Measurements from ENCODE around the gene DGAT2L6. TPM values are rescaled to one million over a fixed set of nuclear protein-coding genes. Genes with fewer than 3 reads are reported as not detected.
"Not testable (repeated sequence)": the region's sequence is repeated elsewhere in the genome, so short reads cannot be mapped to it uniquely, and the experiment has no call there.

DGAT2L6 gene
- total RNA-seq, 1 donor from 2014 or later = not detected

DNA sequence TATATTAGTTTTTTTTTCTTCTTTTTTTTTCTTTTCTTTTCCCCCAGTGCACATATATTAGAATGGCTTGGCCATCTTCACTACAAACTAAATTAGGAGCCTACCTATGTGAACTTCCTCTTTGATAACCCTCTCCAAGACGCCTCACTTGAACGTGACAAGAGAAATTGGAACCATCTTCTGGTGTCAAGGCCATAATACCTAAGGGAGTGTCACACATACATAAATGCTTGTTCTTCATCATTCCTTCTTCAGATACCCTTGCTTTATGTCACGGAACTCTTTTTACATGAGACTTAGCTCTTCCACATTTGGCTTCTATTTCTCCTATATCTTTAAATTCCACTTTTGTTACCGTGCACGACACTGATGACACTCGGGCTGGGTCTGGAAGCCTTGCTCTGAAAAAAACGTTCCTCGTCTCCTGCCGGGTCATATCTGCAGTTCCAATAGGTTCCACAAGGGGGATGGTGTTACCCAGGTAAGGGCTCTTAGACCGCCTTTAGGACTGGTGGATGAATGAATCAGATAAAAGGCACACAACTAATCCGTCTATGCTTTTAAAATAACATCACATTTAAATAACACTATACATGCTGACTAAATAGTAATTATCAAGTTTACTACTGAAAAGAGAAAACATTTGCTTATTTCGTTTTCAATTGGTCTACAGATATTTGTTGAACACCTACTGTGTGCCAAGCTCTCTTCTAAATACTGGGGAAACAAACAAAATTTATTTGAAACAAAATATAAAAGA is 19.9 kb downstream of the DGAT2L6 start:
- DNase-seq (ENCODE audit: low spot score) = peak; percentile 57

GRCh38 chrX:70201732-70202131 is 24.4 kb downstream of the DGAT2L6 start:
- no peak for DNase-seq (ENCODE audit: low spot score)

DNA sequence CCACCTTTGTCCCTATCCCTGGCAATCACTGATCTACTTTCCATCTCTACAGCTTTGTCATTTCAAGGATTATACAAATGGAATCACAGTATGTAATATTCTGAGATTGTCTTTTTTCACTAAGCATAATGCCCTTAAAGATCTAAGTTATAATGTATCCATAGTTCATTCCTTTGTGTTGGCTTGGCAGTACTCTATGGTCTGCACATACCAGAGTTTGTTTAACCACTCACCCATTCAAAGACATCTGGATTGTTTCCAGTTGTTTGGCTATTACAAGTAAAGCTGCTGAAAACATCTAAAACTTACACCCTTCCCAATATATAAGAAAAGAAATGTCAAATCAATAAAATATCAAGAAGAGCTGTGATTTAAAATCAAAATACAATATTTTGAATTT is 31.2 kb downstream of the DGAT2L6 start:
- no peak for DNase-seq (ENCODE audit: low spot score)

- not testable (repeated sequence) for DNase-seq (ENCODE audit: low spot score)
Measured at GRCh38 chrX:70209570-70209969, 32.3 kb downstream of the DGAT2L6 start.

DNA sequence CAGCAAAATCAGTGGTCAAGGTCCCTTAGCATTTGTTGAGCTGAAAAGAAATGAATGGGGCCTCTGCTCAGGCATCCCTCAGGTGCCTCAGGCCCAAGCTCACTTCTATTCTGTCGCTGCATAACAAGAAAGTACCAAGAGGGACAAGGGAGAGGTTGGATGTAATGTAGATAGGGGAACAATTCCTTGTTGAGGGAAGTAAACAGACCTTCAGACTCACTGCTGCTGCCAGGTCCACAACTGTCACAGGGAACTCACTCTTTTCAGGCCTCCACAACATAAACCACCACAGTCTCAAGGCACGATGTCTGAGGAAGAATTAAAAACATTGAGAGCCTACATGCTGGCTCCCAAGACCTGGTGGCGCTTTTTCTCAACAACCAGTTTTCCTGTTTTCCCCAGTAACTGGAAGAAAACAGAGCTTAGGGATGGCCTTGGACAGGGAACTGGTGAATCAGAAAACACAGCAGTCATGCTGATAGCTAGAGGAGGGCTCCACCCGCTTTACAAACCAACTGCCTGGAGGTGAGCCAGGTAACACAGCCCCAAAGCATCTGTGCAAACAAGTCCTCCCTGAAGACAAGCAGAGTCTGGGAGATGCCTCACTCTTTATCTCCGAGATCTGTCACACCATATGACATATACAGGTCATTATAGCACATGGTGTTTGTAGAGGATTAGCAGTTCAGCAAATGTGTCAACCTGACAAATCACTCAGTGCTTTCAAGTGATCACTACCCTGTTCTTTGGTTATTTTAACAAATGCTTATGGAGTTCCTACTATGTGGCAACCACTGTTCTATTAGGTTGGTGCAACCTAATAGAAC is 42.9 kb downstream of the DGAT2L6 start:
- DNase-seq (ENCODE audit: low spot score) = no peak

- DNase-seq (ENCODE audit: low spot score) = no peak
Measured at GRCh38 chrX:70226048-70226447, 48.8 kb downstream of the DGAT2L6 start.

GRCh38 chrX:70226687-70227086 is 49.4 kb downstream of the DGAT2L6 start:
- no peak for DNase-seq (ENCODE audit: low spot score)

DNA sequence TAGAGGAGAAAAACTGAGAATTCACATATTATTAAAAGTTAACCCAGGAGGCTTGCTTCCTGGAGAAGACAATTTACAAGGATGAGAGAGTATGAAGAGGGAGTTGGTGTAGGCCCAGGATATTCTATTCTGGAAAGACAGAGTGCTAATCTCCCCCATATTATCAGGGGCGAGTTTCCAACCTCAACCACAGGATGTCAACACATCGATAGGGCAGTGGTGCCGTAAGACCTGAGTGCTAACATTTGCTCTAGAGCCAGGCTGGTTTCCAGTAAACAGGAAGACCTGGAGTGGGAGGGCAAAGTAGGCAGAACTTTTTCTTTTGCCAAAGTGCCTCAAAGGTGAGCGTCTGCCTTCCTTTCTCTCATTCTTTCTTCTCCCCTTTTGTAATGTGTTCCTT is 54.4 kb downstream of the DGAT2L6 start:
- no peak for DNase-seq (ENCODE audit: low spot score)

GRCh38 chrX:70234355-70234754 is 57.1 kb downstream of the DGAT2L6 start, which contains the start of gene AWAT1:
TSS of gene AWAT1 (plus strand) at chrX:70234655. CDS start at chrX:70234696, 41 bp downstream.
- DNase-seq (ENCODE audit: low spot score) = no peak

- no peak for DNase-seq (ENCODE audit: low spot score)
Measured at GRCh38 chrX:70240751-70241150, 63.5 kb downstream of the DGAT2L6 start.

DNA sequence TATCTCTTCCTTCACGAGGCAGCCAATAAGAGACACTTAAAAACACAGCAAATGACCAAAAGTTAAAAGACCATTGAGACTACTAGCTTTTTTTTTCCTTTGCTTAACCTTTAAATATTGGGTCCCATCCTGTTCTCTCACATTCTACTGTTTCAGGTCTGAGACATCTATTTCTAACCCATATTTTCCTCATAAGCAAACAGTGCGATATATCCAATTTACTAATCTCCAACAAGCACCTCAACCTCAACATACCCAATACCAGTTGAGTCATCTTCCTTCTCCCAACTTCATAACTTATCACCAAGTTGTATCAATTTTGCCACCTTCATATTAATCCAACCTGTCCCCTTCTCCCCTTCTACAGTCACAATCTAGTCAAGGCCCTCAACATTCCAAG is 64.2 kb downstream of the DGAT2L6 start:
- no peak for DNase-seq (ENCODE audit: low spot score)

- not testable (repeated sequence) for DNase-seq (ENCODE audit: low spot score)
Measured at GRCh38 chrX:70243601-70244000, 66.3 kb downstream of the DGAT2L6 start.

DNA sequence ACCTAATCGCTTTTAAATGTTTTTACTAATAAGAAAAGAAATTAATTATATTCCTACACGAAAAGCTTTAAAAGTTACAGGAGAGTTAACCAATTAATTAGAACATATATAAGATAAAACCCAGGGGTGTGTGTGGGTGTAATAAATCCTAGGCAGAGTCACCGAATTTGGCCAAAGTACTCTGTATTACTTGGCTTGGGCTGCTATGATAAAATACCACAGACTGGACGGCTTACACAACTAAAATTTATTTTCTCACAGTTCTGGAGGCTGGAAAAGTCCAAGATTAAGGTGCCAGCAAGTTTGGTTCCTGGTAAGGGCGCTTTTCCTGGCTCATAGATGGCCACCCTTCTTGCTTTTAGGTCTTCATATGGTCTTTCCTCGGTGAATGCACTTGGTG is 67.6 kb downstream of the DGAT2L6 start:
- no peak for DNase-seq (ENCODE audit: low spot score)

GRCh38 chrX:70247252-70247651 is 70.0 kb downstream of the DGAT2L6 start:
- no peak for DNase-seq (ENCODE audit: low spot score)

DNA sequence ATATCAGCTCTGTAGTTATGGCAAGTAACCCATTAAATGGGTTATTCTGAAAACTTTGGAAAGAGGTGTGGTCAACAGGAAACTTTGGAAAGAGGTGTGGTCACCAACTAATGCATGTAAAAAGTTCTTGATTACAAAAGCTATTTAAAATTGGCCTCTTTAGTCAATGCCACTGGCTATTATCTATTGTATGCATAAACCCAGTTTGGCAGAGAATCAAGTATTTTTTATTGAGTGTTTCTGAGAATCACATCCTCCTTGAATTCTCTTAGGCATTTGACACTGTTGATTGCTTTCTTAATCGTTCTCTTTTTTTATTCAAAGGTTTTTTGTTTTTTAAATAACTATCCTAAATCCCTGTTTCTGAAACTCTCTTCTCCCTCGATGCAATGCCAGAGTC is 75.2 kb downstream of the DGAT2L6 start:
- no peak for DNase-seq (ENCODE audit: low spot score)

- no peak for DNase-seq (ENCODE audit: low spot score)
Measured at GRCh38 chrX:70253377-70254062, 76.2 kb downstream of the DGAT2L6 start.

DNA sequence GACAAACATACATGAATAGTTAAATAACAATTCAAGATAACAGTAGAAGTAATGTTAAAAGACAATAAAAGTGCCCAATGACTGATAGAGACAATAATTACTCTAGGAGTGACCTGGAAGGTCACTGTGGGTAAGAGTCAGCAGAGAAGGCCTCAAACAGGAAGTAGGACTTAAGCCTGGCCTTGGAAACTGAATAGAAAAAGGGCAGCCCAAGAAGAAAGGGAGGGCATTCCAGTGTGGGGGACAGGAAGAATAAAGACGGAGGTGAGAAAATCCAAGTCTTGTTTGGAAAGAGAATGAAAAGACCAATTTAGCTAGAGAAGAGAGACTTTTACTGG is 76.7 kb downstream of the DGAT2L6 start:
- DNase-seq (ENCODE audit: low spot score) = no peak

- no peak for DNase-seq (ENCODE audit: low spot score)
Measured at GRCh38 chrX:70254909-70255308, 77.6 kb downstream of the DGAT2L6 start.

Measured in mucosa of gallbladder (tissue), 1 donor.